Sigmoid colon (tissue), 4 donors: Measurements from ENCODE around the gene KIDINS220.

Experiments
- CTCF ChIP-seq, 4 experiments: fragments of 450-650 bp in 3 of 4; fragments of 200-600 bp in 1 of 4; IDR thresholded peaks; one replicate each; pipeline ENCODE4 v1.5.1; 2016 to 2019; ENCODE audit warnings: antibody characterized with exemption in 4 of 4, mild to moderate bottlenecking in 3 of 4, moderate library complexity in 2 of 4
- POLR2A ChIP-seq, 2 donors: fragments of 450-650 bp; IDR thresholded peaks; one replicate each; pipeline ENCODE4 v1.6.1; 2016; ENCODE audit warnings: antibody characterized with exemption in 2 of 2, mild to moderate bottlenecking in 2 of 2, moderate library complexity in 2 of 2
- POLR2AphosphoS5 ChIP-seq, 4 donors: sonication (generic); formaldehyde crosslinking; IDR thresholded peaks; one replicate each; pipeline ENCODE4 v1.6.1; 2017; ENCODE audit warnings: antibody characterized with exemption in 4 of 4

GRCh38 chr2:8802741-8803140 is 34.7 kb downstream of the KIDINS220 start:
- TF ChIP-seq CTCF (IDR thresholded peaks at IDR 0.05) (no peak), POLR2A (IDR thresholded peaks at IDR 0.05) (no peak), POLR2AphosphoS5 (IDR thresholded peaks at IDR 0.05) (no peak)
